T-cell (primary cell): ENCODE results near the gene UBAP1L. TPM values are rescaled to one million over a fixed set of nuclear protein-coding genes. Genes with fewer than 3 reads are reported as not detected.

ENCODE experiments used
- ATAC-seq, 4 experiments: fragments of 200-7000 bp in 3 of 4; fragments of 150-1000 bp in 1 of 4; cut with Tn5 transposase; replicated peaks in 1 of 4; 1 replicate in 3 of 4; 2 replicates in 1 of 4; pipeline ENCODE4 v1.10.0; 2021; ENCODE audit warnings: moderate library complexity in 3 of 4, mild to moderate bottlenecking in 2 of 4, moderate number of reproducible peaks in 1 of 4
- CTCF ChIA-PET, 2 donors: fragments of 300-600 bp; sonication (Branson Sonifier 250); formaldehyde crosslinking; loops; one replicate each; lab custom pipeline; 2022; ENCODE audit warnings: antibody characterized with exemption in 2 of 2; lab: Charles Lee
- POLR2A ChIA-PET, 2 donors: fragments of 300-600 bp; sonication (Branson Sonifier 250); formaldehyde crosslinking; loops; one replicate each; lab custom pipeline; 2022; ENCODE audit warnings: antibody characterized with exemption in 2 of 2; lab: Charles Lee
- DNase-seq, 35 experiments: peaks; one replicate each; pipeline versions ENCODE4 v3.0.0 to v3.0.0-alpha.2; 2013 to 2023
- H3K27ac ChIP-seq: one replicate; pipeline ENCODE4 v1.5.1; 2013; ENCODE audit warnings: low read length
- H3K27me3 ChIP-seq, 2 experiments: replicated peaks in 1 of 2; 1 replicate in 1 of 2; 2 replicates in 1 of 2; pipeline versions ENCODE4 v1.6.1 to v1.7.0; 2013; ENCODE audit warnings: low read length in 1 of 2, mixed read lengths in 1 of 2; ENCODE audit not compliant: control insufficient read depth in 2 of 2, insufficient read depth in 2 of 2; ENCODE audit errors: extremely low read depth in 1 of 2
- H3K36me3 ChIP-seq, 2 donors: 1 replicate in 1 of 2; 2 replicates in 1 of 2; pipeline versions ENCODE4 v1.6.1 to v1.7.0; 2013; ENCODE audit warnings: low read length in 1 of 2; ENCODE audit not compliant: control insufficient read depth in 2 of 2, insufficient read depth in 1 of 2; ENCODE audit errors: extremely low read depth in 1 of 2
- H3K4me1 ChIP-seq, 2 experiments: 1 replicate in 1 of 2; 2 replicates in 1 of 2; pipeline versions ENCODE4 v1.6.1 to v1.7.0; 2013; ENCODE audit warnings: low read length in 2 of 2, mixed read lengths in 1 of 2; ENCODE audit not compliant: insufficient read depth in 2 of 2, control insufficient read depth in 1 of 2; ENCODE audit errors: extremely low read depth in 1 of 2
- H3K4me3 ChIP-seq, 2 donors: 1 replicate in 1 of 2; 2 replicates in 1 of 2; pipeline versions ENCODE4 v1.5.1 to v1.7.0; 2013; ENCODE audit warnings: mild to moderate bottlenecking in 2 of 2, low read length in 1 of 2, moderate library complexity in 1 of 2; ENCODE audit not compliant: control insufficient read depth in 1 of 2; ENCODE audit errors: extremely low read depth in 1 of 2
- H3K9me3 ChIP-seq: 2 replicates; pipeline ENCODE4 v1.7.0; 2013
- H3K27ac Mint-ChIP-seq, 2 donors: one replicate each; pipeline ENCODE4 v1.8.0; 2020 to 2021; ENCODE audit warnings: mild to moderate bottlenecking in 2 of 2, mixed read lengths in 2 of 2
- H3K27me3 Mint-ChIP-seq, 2 donors: one replicate each; pipeline ENCODE4 v1.8.0; 2021 to 2022; ENCODE audit warnings: mixed read lengths in 2 of 2
- H3K36me3 Mint-ChIP-seq: one replicate; pipeline ENCODE4 v1.8.0; 2021; ENCODE audit warnings: mixed read lengths
- H3K4me1 Mint-ChIP-seq, 3 donors: one replicate each; pipeline ENCODE4 v1.8.0; 2020 to 2022; ENCODE audit warnings: mixed read lengths in 3 of 3, mild to moderate bottlenecking in 1 of 3
- H3K4me3 Mint-ChIP-seq, 3 donors: one replicate each; pipeline ENCODE4 v1.8.0; 2020 to 2022; ENCODE audit warnings: mild to moderate bottlenecking in 3 of 3, mixed read lengths in 3 of 3, moderate library complexity in 3 of 3
- H3K9me3 Mint-ChIP-seq, 3 donors: one replicate each; pipeline ENCODE4 v1.8.0; 2020 to 2022; ENCODE audit warnings: mixed read lengths in 3 of 3
- WGBS: methylation state at CpG from one replicate; pipeline ENCODE4 v1.1.5; 2013; ENCODE audit warnings: missing lambda C conversion rate; ENCODE audit not compliant: insufficient coverage; 5-methylcytosine and 5-hydroxymethylcytosine counted together
- total RNA-seq, 35 experiments: library from RNA in 6 of 35; stranded (reverse) in 6 of 35; fragments of 120-200 nt in 1 of 35; gene quantifications; one replicate each; pipeline versions ENCODE4 v1.2.1 to v1.2.4 and lab custom pipeline; 2013 to 2026

Gene UBAP1L
- total RNA-seq, 5 donors from 2014 or later (not counting 1 experiment from before 2014, with no cell fraction given), result 12.5 to 15.1 (median 13.2) TPM

DNA sequence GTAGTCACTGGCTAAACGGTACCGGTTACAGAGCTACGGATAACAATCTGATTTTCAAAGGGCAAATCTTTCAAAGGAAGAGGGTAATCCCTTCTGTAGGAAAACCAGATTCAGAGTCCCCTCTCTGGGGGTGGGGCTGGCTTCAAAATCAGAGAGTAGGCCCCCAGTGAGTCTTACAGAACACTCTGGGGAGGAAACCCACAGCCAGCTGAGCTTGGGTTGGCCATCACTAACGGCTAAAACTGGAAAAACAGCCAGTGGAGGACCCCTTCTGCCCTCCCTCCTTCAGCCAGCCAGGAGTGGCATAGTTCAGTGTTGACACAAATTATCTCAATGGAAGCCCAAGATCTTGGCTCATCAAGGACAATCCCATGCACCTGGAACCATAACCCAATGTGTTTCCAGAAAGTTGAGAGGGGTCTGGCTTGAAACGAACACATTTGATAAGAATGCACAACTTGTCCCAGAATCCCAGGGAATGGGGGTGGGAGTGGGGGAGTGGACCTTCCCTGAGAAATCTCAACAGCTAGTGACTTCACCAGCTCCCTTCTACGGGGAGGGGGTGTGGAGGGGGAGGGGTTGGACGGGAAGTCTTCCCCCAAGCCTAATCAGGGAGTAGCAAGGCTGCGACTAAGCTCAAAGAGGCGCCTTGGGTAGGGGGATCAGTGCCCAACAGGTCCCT is 48.2 kb downstream of the UBAP1L start:
- DNase-seq (no peak), ATAC-seq (no peak)
- no peak overlapping the region for H3K27ac Mint-ChIP-seq
- H3K9me3 Mint-ChIP-seq, result no peaks in the 10 kb centered on the region
- no peak overlapping the region for H3K4me3 ChIP-seq
- H3K4me1 Mint-ChIP-seq, result peaks cover 8 to 11% (median 10%) of the 10 kb centered on the region in 3 donors
- ChIA-PET POLR2A (no interaction called here), CTCF (interaction anchor here (0.6 kb wide), 3 partner anchors 124 to 587 kb away, joined by 3 to 5 read pairs (median 4); no protein-coding TSS in a partner anchor)
- H3K4me3 Mint-ChIP-seq, result peak overlapping the region in 1 of 3 donors; percentile 65
- WGBS, result 50% methylated on average over 3 of the region's 9 CpGs
- no peak overlapping the region for H3K27ac ChIP-seq
- H3K9me3 ChIP-seq, result no peaks in the 10 kb centered on the region
- peaks cover 0 to 9% of the 10 kb centered on the region in 2 experiments for H3K4me1 ChIP-seq
- H3K36me3 Mint-ChIP-seq, result no peaks in the 10 kb centered on the region
- no peaks in the 10 kb centered on the region for H3K36me3 ChIP-seq
- H3K27me3 Mint-ChIP-seq, result peaks cover 33 to 53% of the 10 kb centered on the region in 2 donors
- H3K27me3 ChIP-seq, result peaks cover 5 to 48% of the 10 kb centered on the region in 2 experiments

DNA sequence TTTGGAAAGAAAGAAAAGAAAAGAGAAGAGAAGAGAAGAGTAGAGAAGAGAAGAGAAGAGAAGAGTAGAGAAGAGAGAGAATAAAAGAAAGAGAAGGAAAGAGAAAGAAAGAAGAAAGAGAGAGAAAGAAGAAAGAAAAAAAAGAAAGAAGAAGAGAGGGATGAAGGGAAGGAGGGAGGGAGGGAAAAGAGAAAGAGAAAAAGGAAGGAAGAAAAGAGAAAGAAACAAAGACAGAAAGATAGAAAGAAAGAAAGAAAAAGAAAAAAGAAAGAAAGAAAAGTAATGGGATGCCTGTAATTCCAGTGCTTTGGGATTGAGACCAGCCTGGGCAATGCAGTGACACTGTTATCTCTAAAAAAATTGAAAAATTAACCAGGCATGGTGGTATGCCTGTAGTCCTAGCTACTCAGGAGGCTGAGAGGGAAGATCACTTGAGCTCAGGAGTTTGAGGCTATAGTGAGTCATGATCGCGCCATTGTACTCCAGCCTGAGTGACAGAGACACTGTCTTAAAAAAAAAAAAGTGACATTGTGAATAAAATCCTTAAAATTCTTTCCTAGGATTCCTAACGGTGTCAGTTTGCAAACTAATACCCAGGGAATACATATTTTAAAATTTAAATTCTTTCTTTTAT is 48.9 kb downstream of the UBAP1L start:
- Histone ChIP-seq H3K36me3 (no peaks in the 10 kb centered on the region), H3K27ac (no peak overlapping the region), H3K27me3 (peaks cover 5 to 42% of the 10 kb centered on the region in 2 experiments), H3K9me3 (no peaks in the 10 kb centered on the region), H3K4me1 (peaks cover 0 to 9% of the 10 kb centered on the region in 2 experiments), H3K4me3 (no peak overlapping the region)
- Mint-ChIP-seq H3K36me3 (no peaks in the 10 kb centered on the region), H3K27me3 (peaks cover 33 to 53% of the 10 kb centered on the region in 2 donors), H3K4me1 (peaks cover 8 to 11% (median 10%) of the 10 kb centered on the region in 3 donors), H3K9me3 (no peaks in the 10 kb centered on the region), H3K27ac (no peak overlapping the region), H3K4me3 (no peak overlapping the region)
- POLR2A ChIA-PET, result no interaction called here
- no peak for ATAC-seq
- CTCF ChIA-PET, result interaction anchor here in 1 of 2 donors (0.6 kb wide), 1 partner anchor 1362 kb away, joined by 3 read pairs; no protein-coding TSS in a partner anchor
- no CpG with 5 or more reads among the region's 3 CpGs for WGBS
- no peak for DNase-seq

DNA sequence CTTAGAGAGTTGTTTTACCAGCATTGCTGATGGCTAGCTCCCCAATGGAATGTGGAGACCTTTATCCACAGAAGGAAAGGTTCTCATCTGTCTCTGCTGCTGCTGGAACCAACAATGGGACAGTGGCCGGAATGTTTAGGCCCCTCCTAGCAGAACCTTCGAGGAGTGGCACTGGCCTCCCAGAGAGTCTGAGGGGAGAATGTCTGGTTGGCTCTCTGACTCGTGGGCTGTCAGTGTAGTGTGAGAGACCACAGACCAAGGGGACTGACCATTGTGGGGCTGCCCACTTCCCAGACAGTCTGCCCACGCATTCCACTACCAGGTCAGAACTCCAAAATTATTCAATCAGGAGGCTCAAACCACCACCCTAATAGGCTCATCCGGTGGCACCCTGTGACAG is 52.3 kb downstream of the UBAP1L start:
- no peak overlapping the region for H3K27ac ChIP-seq
- no peaks in the 10 kb centered on the region for H3K36me3 ChIP-seq
- H3K9me3 ChIP-seq, result no peaks in the 10 kb centered on the region
- no peak for DNase-seq
- CTCF ChIA-PET, result no interaction called here
- no peak overlapping the region for H3K4me3 Mint-ChIP-seq
- peaks cover 26 to 37% of the 10 kb centered on the region in 2 donors for H3K27me3 Mint-ChIP-seq
- peaks cover 0 to 36% of the 10 kb centered on the region in 2 experiments for H3K27me3 ChIP-seq
- ATAC-seq, result no peak
- H3K4me1 Mint-ChIP-seq, result peaks cover 3 to 5% (median 4%) of the 10 kb centered on the region in 3 donors
- H3K36me3 Mint-ChIP-seq, result no peaks in the 10 kb centered on the region
- peaks cover 0 to 6% of the 10 kb centered on the region in 2 experiments for H3K4me1 ChIP-seq
- no peak overlapping the region for H3K4me3 ChIP-seq
- H3K27ac Mint-ChIP-seq, result no peak overlapping the region
- no CpG with 5 or more reads among the region's 5 CpGs for WGBS
- peaks cover 0 to 3% (median 0%) of the 10 kb centered on the region in 3 donors for H3K9me3 Mint-ChIP-seq
- POLR2A ChIA-PET, result no interaction called here

DNA sequence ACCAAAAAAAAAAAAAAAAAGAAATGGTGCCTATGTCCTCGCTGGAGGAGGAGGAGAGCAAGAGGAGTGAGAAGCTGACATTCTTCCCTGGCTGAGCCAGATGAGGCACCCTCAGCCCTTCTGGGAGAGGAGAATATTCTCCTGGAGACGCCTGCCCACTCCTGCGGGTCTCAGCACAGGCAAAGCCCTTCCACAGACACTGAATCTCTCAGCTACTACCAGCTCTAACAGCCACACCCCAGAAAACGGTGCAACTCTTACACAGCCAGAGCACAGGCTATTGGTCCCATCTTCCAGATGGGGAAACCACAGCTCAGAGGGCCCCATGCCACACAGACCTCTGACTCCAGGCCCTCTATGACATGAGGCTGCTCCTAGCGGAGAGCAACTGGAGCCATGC is 52.9 kb downstream of the UBAP1L start:
- CTCF ChIA-PET, result interaction anchor here in 1 of 2 donors (0.6 kb wide), 1 partner anchor 64 kb away, joined by 4 read pairs; no protein-coding TSS in a partner anchor
- DNase-seq, result no peak
- peaks cover 0 to 3% (median 0%) of the 10 kb centered on the region in 3 donors for H3K9me3 Mint-ChIP-seq
- POLR2A ChIA-PET, result interaction anchor here in 1 of 2 donors (0.6 kb wide), 1 partner anchor 212 kb away, joined by 8 read pairs; no protein-coding TSS in a partner anchor
- peaks cover 0 to 1% (median under 1%) of the 10 kb centered on the region in 3 donors for H3K4me1 Mint-ChIP-seq
- H3K27me3 ChIP-seq, result peaks cover 0 to 33% of the 10 kb centered on the region in 2 experiments
- H3K36me3 ChIP-seq, result no peaks in the 10 kb centered on the region
- no peak overlapping the region for H3K4me3 ChIP-seq
- H3K27ac Mint-ChIP-seq, result no peak overlapping the region
- WGBS, result 50% methylated on average over 1 of the region's 5 CpGs
- H3K4me3 Mint-ChIP-seq, result no peak overlapping the region
- ATAC-seq, result no peak
- peaks cover 23 to 35% of the 10 kb centered on the region in 2 donors for H3K27me3 Mint-ChIP-seq
- no peak overlapping the region for H3K27ac ChIP-seq
- H3K9me3 ChIP-seq, result no peaks in the 10 kb centered on the region
- H3K36me3 Mint-ChIP-seq, result no peaks in the 10 kb centered on the region
- H3K4me1 ChIP-seq, result peaks cover 0 to under 1% of the 10 kb centered on the region in 2 experiments

DNA sequence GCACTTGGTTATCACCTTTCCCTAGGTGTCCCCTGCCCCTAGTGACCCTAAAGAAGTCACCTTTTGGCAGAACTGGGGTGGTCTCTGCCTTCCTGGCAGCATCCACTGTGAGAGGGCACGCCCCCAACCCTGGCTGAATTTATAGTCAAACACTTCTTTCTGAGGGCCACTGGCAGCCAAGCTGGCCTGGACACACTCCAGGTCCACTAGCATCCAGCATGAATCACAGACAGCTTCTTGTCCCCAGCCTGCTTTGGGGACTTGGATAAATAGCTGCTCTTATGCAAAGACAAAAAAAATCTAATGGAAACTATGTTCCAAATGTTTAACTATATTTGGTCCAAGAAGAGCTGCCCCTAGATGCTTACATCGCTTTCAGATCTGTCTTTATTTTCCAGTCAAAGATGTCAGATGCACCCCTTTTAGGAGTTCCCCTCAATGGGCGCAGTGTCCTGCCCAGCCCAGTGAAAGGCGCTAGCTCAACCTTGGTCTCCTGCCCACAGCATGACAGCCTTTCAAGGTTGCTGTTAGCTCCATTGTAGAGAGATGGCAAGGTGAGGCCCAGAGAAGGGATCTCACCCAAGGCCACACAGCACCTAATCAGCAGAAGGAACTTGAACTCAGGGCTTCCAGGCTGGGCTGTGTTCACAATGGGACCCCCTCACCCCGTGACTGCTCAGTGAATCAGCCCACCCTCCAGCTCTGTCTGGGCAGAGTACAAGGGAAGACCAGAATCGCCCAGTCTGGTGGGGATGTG is 54.2 kb downstream of the UBAP1L start:
- POLR2A ChIA-PET, result no interaction called here
- H3K9me3 Mint-ChIP-seq, result peaks cover 0 to 3% (median 0%) of the 10 kb centered on the region in 3 donors
- Histone ChIP-seq H3K36me3 (no peaks in the 10 kb centered on the region), H3K27me3 (peaks cover 0 to 32% of the 10 kb centered on the region in 2 experiments), H3K27ac (no peak overlapping the region), H3K9me3 (no peaks in the 10 kb centered on the region), H3K4me3 (no peak overlapping the region), H3K4me1 (no peaks in the 10 kb centered on the region)
- DNase-seq, result no peak
- 80% methylated on average over 3 of the region's 6 CpGs for whole genome bisulfite sequencing
- no peak overlapping the region for H3K4me3 Mint-ChIP-seq
- CTCF ChIA-PET, result no interaction called here
- no peak overlapping the region for H3K27ac Mint-ChIP-seq
- no peak for ATAC-seq
- H3K27me3 Mint-ChIP-seq, result peaks cover 14 to 26% of the 10 kb centered on the region in 2 donors
- no peaks in the 10 kb centered on the region for H3K36me3 Mint-ChIP-seq
- no peaks in the 10 kb centered on the region for H3K4me1 Mint-ChIP-seq
